Progenitor cell of endocrine pancreas (in vitro differentiated cells): ENCODE measurements around the gene SLC35F3. TPM values are rescaled to one million over a fixed set of nuclear protein-coding genes. Genes with fewer than 3 reads are reported as not detected.
A peak's percentile ranks its signal among the peaks of the same experiment; 100 is the strongest.

ENCODE experiments used
- DNase-seq: peaks from one replicate; pipeline ENCODE4 v3.0.0; 2021; ENCODE audit warnings: low spot score; ENCODE audit not compliant: unreplicated experiment
- H3K27ac Mint-ChIP-seq: 2 replicates; pipeline ENCODE4 v1.8.0; 2021; ENCODE audit warnings: mild to moderate bottlenecking, moderate library complexity, mixed read lengths
- H3K27me3 Mint-ChIP-seq: 2 replicates; pipeline ENCODE4 v1.8.0; 2021; ENCODE audit warnings: mixed read lengths
- H3K36me3 Mint-ChIP-seq: 2 replicates; pipeline ENCODE4 v1.8.0; 2022; ENCODE audit warnings: mixed read lengths; ENCODE audit not compliant: insufficient read depth
- H3K4me1 Mint-ChIP-seq: 2 replicates; pipeline ENCODE4 v1.8.0; 2021; ENCODE audit warnings: low read depth, mixed read lengths
- H3K4me3 Mint-ChIP-seq: 2 replicates; pipeline ENCODE4 v1.8.0; 2021; ENCODE audit warnings: low read depth, mild to moderate bottlenecking, moderate library complexity, mixed read lengths
- H3K9me3 Mint-ChIP-seq: 2 replicates; pipeline ENCODE4 v1.8.0; 2021; ENCODE audit warnings: low read depth, mixed read lengths
- total RNA-seq: library from RNA; stranded (reverse); gene quantifications from 2 replicates; pipeline ENCODE4 v1.2.1, GENCODE V29; 2021
- TF ChIP-seq, protein P1 (sequence below): fragments of 200-600 bp; sonication (generic); IDR thresholded peaks from one replicate; pipeline ENCODE4 v1.5.0; 2021; ENCODE audit warnings: antibody characterized with exemption, mild to moderate bottlenecking; ENCODE audit not compliant: unreplicated experiment

SLC35F3 gene
- total RNA-seq, 1 donor from 2014 or later: 0.74 TPM

DNA sequence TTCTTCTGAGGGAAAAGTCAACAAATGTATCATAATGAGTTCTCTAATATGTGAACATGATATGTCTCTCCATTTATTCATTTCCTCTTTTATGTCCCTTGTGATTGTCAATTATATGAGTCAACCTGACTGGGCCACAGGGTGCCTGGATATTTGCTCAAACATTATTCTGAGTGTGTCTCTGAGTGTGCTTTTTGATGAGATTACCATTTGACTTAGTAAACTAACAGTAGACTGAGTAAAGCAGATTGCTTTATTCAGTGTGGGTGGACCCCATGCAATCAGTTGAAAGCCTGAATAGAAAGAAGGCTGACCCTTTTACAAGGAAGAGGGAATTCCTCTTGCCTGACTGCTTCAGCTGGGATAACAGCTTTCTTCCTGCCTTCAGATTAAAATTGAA lies 142.6 kb downstream of the SLC35F3 start:
- no peak overlapping the region for H3K27ac Mint-ChIP-seq
- no peak for DNase-seq
- H3K27me3 Mint-ChIP-seq: no peaks in the 10 kb centered on the region
- peaks cover 14% of the 10 kb centered on the region for H3K9me3 Mint-ChIP-seq
- no peaks in the 10 kb centered on the region for H3K4me1 Mint-ChIP-seq
- no peak overlapping the region for H3K4me3 Mint-ChIP-seq
- H3K36me3 Mint-ChIP-seq: no peaks in the 10 kb centered on the region
- TF ChIP-seq, protein P1, sequence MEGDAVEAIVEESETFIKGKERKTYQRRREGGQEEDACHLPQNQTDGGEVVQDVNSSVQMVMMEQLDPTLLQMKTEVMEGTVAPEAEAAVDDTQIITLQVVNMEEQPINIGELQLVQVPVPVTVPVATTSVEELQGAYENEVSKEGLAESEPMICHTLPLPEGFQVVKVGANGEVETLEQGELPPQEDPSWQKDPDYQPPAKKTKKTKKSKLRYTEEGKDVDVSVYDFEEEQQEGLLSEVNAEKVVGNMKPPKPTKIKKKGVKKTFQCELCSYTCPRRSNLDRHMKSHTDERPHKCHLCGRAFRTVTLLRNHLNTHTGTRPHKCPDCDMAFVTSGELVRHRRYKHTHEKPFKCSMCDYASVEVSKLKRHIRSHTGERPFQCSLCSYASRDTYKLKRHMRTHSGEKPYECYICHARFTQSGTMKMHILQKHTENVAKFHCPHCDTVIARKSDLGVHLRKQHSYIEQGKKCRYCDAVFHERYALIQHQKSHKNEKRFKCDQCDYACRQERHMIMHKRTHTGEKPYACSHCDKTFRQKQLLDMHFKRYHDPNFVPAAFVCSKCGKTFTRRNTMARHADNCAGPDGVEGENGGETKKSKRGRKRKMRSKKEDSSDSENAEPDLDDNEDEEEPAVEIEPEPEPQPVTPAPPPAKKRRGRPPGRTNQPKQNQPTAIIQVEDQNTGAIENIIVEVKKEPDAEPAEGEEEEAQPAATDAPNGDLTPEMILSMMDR: no peak

DNA sequence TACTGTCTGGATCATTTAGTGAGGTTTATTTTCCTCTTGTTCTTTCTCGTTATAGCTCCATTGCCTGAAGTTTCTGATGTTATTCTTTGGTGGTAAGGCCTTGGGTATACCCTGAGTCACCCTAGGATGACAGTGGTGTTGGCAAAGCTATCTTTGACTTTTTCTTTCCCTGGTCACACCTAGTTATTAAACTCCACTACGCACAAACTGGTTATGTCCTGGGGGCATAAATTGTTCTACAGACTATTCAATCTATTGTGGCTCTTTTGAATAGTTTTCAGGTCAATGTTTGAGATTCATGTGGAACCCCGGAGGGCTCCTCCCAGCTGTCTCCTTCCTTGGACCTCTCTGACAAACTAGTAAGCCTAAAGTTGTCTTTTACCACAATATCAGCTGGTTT lies 157.7 kb downstream of the SLC35F3 start:
- Mint-ChIP-seq H3K27me3 (peaks cover 3% of the 10 kb centered on the region), H3K36me3 (peaks cover 5% of the 10 kb centered on the region), H3K4me1 (peaks cover 8% of the 10 kb centered on the region), H3K27ac (no peak overlapping the region), H3K4me3 (no peak overlapping the region), H3K9me3 (peaks cover 16% of the 10 kb centered on the region)
- no peak for DNase-seq
- TF ChIP-seq, protein P1: no peak

DNA sequence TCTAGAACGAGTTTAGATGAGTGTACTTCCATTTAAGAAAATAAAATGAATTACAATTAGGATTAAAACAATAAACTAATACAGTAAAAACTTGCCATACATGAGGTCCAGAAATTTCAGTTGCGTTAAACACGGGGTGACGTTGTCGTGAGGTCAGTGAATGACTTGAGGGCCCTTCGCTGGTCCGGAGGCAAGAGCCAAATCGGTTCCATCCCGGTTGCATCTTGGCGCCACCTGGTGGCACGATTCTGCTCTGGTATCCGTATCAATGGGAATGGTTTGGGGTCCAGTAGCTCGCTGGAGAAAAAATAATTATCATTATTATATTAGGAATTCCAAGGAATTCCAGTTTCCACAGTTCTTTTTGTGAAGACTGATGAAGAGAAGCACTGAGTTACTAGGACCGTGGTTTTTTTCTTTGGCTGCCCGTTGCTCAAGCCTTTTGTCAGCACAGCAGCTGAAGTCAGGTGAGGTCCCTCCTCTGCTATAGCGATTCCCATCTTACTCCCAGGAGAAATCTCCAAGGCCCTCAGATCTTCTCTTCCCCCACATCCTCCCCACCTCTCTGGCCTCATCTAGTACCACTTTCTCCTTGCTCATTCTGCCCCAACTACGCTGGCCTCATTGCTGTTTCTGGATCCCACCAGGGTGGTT lies 161.4 kb downstream of the SLC35F3 start:
- TF ChIP-seq, protein P1: peak; percentile 82
- DNase-seq: peak; percentile 64
- H3K4me3 Mint-ChIP-seq: no peak overlapping the region
- H3K36me3 Mint-ChIP-seq: peaks cover 5% of the 10 kb centered on the region
- peaks cover 12% of the 10 kb centered on the region for H3K9me3 Mint-ChIP-seq
- peaks cover 12% of the 10 kb centered on the region for H3K4me1 Mint-ChIP-seq
- H3K27me3 Mint-ChIP-seq: peaks cover 6% of the 10 kb centered on the region
- no peak overlapping the region for H3K27ac Mint-ChIP-seq

DNA sequence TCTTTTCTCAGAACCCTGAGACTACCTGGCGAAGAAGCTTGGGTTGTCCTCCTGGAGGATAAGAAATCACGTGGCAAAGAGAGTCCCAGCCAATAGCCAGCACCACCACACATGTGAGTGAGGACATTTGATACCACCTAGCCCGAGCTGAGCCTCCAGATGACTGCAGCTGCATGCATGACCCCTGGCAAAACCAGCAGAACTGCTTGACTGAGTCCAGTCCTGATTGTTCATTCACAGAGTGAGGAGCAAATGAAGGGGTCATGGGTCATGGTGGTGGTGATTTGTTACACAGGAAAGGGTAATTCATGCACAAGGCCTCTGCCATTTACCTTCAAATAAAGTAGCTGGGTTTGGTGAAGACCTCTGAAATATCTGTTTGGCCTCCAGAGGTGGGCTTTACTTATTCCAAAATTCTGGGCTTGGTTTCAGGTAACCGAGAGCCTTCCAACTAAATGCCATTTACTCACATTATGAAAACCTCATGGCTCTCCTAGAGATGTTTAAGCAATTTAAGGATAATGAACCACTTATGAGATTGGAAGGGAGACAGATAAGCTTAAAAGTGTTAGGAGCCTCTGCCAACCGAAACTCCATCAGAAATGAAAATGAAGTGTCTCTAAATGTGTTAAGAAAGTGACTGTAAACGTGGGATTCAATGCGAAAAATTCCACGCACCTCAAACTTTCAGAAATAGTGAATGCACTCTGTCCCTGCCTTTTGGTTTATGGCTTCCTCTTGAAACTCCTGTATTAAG lies 163.3 kb downstream of the SLC35F3 start:
- Mint-ChIP-seq H3K4me3 (no peak overlapping the region), H3K27me3 (peaks cover 24% of the 10 kb centered on the region), H3K36me3 (no peaks in the 10 kb centered on the region), H3K4me1 (peaks cover 12% of the 10 kb centered on the region), H3K27ac (no peak overlapping the region), H3K9me3 (no peaks in the 10 kb centered on the region)
- no peak for DNase-seq
- TF ChIP-seq, protein P1: no peak

DNA sequence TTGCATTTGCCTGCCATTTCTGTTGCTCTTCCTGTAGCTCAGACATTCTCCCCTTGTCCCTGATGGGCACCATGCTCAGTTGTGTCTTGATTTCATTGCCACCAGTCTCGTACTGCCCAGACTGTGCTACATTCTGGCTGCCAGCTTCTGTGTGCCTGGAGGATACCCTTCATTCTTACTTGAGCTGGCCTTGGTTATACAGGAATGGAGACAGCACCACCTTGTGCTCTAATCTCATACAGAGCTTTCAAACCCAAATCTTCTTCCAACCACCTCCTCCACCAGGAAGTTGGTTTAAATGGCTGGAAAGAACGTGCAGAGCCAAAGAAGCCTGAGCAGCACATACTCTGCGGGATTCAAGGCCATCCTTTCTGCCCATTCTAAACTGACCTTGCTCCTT lies 165.3 kb downstream of the SLC35F3 start:
- no peak overlapping the region for H3K4me3 Mint-ChIP-seq

More for the DNA sequence above, 165.3 kb downstream of the SLC35F3 start:
- peaks cover 40% of the 10 kb centered on the region for H3K27me3 Mint-ChIP-seq
- H3K36me3 Mint-ChIP-seq: no peaks in the 10 kb centered on the region
- no peak overlapping the region for H3K27ac Mint-ChIP-seq
- H3K9me3 Mint-ChIP-seq: no peaks in the 10 kb centered on the region
- no peak for DNase-seq
- peaks cover 8% of the 10 kb centered on the region for H3K4me1 Mint-ChIP-seq
- TF ChIP-seq, protein P1: no peak
